A673 (cell line): ENCODE measurements around the gene ZSCAN10. TPM values are rescaled to one million over a fixed set of nuclear protein-coding genes. Genes with fewer than 3 reads are reported as not detected.

Experiments
- BruUV-seq: library from RNA; stranded (reverse); fragments of 400-500 nt; replicated peaks from 2 replicates; lab custom pipeline; 2021; lab: Mats Ljungman, UMichigan
- CTCF ChIA-PET: fragments of 300-600 bp; sonication (Branson Sonifier 250); formaldehyde crosslinking; loops from one replicate; lab custom pipeline; 2022; ENCODE audit warnings: antibody characterized with exemption; lab: Charles Lee
- POLR2A ChIA-PET: fragments of 300-600 bp; sonication (Branson Sonifier 250); formaldehyde crosslinking; loops from one replicate; lab custom pipeline; 2022; ENCODE audit warnings: antibody characterized with exemption; ENCODE audit not compliant: low non-redundant PET; lab: Charles Lee
- DNase-seq: peaks from one replicate; pipeline ENCODE4 v3.0.0-alpha.2; 2015; ENCODE audit warnings: low spot score
- H3K27ac ChIP-seq: fragments of 200-600 bp; sonication (generic); 2 replicates; pipeline ENCODE4 v1.5.1; 2016; ENCODE audit warnings: mixed run types, low read depth, mild to moderate bottlenecking, mixed read lengths, antibody characterized with exemption, low read length; ENCODE audit not compliant: poor library complexity, severe bottlenecking
- H3K27me3 ChIP-seq: fragments of 200-600 bp; sonication (generic); replicated peaks from 2 replicates; pipeline ENCODE4 v1.6.1; 2017; ENCODE audit warnings: mixed run types, low read depth, mild to moderate bottlenecking, mixed read lengths, antibody characterized with exemption, low read length; ENCODE audit not compliant: insufficient read depth, poor library complexity
- H3K36me3 ChIP-seq: fragments of 200-600 bp; sonication (generic); 2 replicates; pipeline ENCODE4 v1.6.1; 2016; ENCODE audit warnings: mixed run types, mild to moderate bottlenecking, mixed read lengths, antibody characterized with exemption, low read length; ENCODE audit not compliant: insufficient read depth, poor library complexity, severe bottlenecking
- H3K4me1 ChIP-seq: fragments of 200-600 bp; sonication (generic); 2 replicates; pipeline ENCODE4 v1.6.1; 2017; ENCODE audit warnings: mixed run types, mild to moderate bottlenecking, mixed read lengths, antibody characterized with exemption, low read length; ENCODE audit not compliant: insufficient read depth, poor library complexity, severe bottlenecking
- H3K4me3 ChIP-seq: fragments of 200-600 bp; sonication (generic); 2 replicates; pipeline ENCODE4 v1.5.1; 2016; ENCODE audit warnings: low read depth, mixed run types, mild to moderate bottlenecking, mixed read lengths, low read length; ENCODE audit not compliant: poor library complexity, severe bottlenecking
- H3K9me3 ChIP-seq: fragments of 200-600 bp; sonication (generic); 2 replicates; pipeline ENCODE4 v1.6.1; 2016; ENCODE audit warnings: mixed run types, low read depth, mild to moderate bottlenecking, mixed read lengths, antibody characterized with exemption, low read length; ENCODE audit not compliant: poor library complexity, severe bottlenecking
- CTCF ChIP-seq: fragments of 300-800, 200-600 bp; sonication (generic); conservative IDR thresholded peaks from 2 replicates; pipeline ENCODE4 v1.5.1; 2017; ENCODE audit warnings: low read depth, mild to moderate bottlenecking, antibody characterized with exemption, low read length, moderate library complexity, mixed read lengths
- EZH2 ChIP-seq: fragments of 200-600 bp; sonication (generic); IDR thresholded peaks from 2 replicates; pipeline ENCODE4 v1.6.1; 2017; ENCODE audit warnings: borderline replicate concordance, low read depth, mild to moderate bottlenecking, mixed read lengths, antibody characterized with exemption, low read length; ENCODE audit not compliant: poor library complexity, severe bottlenecking
- intact Hi-C: fragments of 100-400 bp; cut with micrococcal nuclease; formaldehyde crosslinking; loops from one replicate; pipeline ENCODE4 v1.10.0; 2022; ENCODE audit not compliant: unreplicated experiment
- total RNA-seq: library from RNA; stranded (reverse); gene quantifications from 2 replicates; pipeline ENCODE4 v1.2.3, GENCODE V29; 2021

Gene ZSCAN10
- total RNA-seq, 1 experiment from 2014 or later: not detected

GRCh38 chr16:3119286-3119685 is 20.2 kb upstream of the ZSCAN10 start:
- CTCF ChIA-PET: interaction anchor here (0.6 kb wide), 1 partner anchor 87 kb away, joined by 3 read pairs; no protein-coding TSS in a partner anchor
- BruUV-seq: no TSS peak

GRCh38 chr16:3118846-3119245 is 19.8 kb upstream of the ZSCAN10 start:
- BruUV-seq: no TSS peak
- intact Hi-C loops: no loop called here
- H3K27me3 ChIP-seq: no peaks in the 10 kb centered on the region
- ChIA-PET CTCF (interaction anchor here (0.6 kb wide), 1 partner anchor 87 kb away, joined by 3 read pairs; no protein-coding TSS in a partner anchor), POLR2A (no interaction called here)
- H3K27ac ChIP-seq: no peak overlapping the region
- DNase-seq: no peak
- H3K4me1 ChIP-seq: peaks cover 5% of the 10 kb centered on the region
- no peaks in the 10 kb centered on the region for H3K9me3 ChIP-seq
- TF ChIP-seq CTCF (no peak), EZH2 (no peak)
- no peak overlapping the region for H3K4me3 ChIP-seq
- H3K36me3 ChIP-seq: peaks cover 8% of the 10 kb centered on the region

More at GRCh38 chr16:3119286-3119685, 20.2 kb upstream of the ZSCAN10 start:
- TF ChIP-seq EZH2 (no peak), CTCF (no peak)
- Histone ChIP-seq H3K4me1 (peaks cover under 1% of the 10 kb centered on the region), H3K27me3 (no peaks in the 10 kb centered on the region), H3K36me3 (peaks cover 8% of the 10 kb centered on the region), H3K4me3 (no peak overlapping the region), H3K27ac (no peak overlapping the region), H3K9me3 (no peaks in the 10 kb centered on the region)
- no peak for DNase-seq
- intact Hi-C loops: no loop called here
- POLR2A ChIA-PET: no interaction called here

GRCh38 chr16:3118204-3118790 is 19.2 kb upstream of the ZSCAN10 start:
- Histone ChIP-seq H3K9me3 (no peaks in the 10 kb centered on the region), H3K4me1 (peaks cover 10% of the 10 kb centered on the region), H3K36me3 (peaks cover 8% of the 10 kb centered on the region), H3K4me3 (no peak overlapping the region), H3K27me3 (no peaks in the 10 kb centered on the region), H3K27ac (no peak overlapping the region)
- no TSS peak for BruUV-seq
- DNase-seq: no peak
- TF ChIP-seq CTCF: no peak
- TF ChIP-seq EZH2: no peak
- ChIA-PET POLR2A (no interaction called here), CTCF (interaction anchor here (0.6 kb wide), 1 partner anchor 86 kb away, joined by 3 read pairs; no protein-coding TSS in a partner anchor)
- intact Hi-C loops: no loop called here
